CD4-positive, alpha-beta T cell (primary cell): ENCODE measurements around the gene CLEC16A. TPM values are rescaled to one million over a fixed set of nuclear protein-coding genes. Genes with fewer than 3 reads are reported as not detected.

Source experiments
- ATAC-seq: fragments of 200-7000 bp; cut with Tn5 transposase; one replicate; pipeline ENCODE4 v1.10.0; 2022; ENCODE audit warnings: mild to moderate bottlenecking; ENCODE audit not compliant: poor library complexity
- CTCF ChIA-PET: fragments of 350-600 bp; sonication (Branson Sonifier 250); formaldehyde crosslinking; loops from one replicate; lab custom pipeline; 2021; ENCODE audit warnings: antibody characterized with exemption, inconsistent platforms; lab: Charles Lee
- POLR2A ChIA-PET: fragments of 350-600 bp; sonication (Branson Sonifier 250); formaldehyde crosslinking; loops from one replicate; lab custom pipeline; 2021; ENCODE audit warnings: antibody characterized with exemption, inconsistent platforms; lab: Charles Lee
- DNase-seq, 14 experiments: peaks; one replicate each; pipeline ENCODE4 v3.0.0-alpha.2; 2013 to 2020; ENCODE audit warnings: mixed read lengths in 2 of 14
- H3K27ac ChIP-seq, 2 donors: one replicate each; pipeline versions ENCODE4 v1.5.1 to v1.7.0; 2013; ENCODE audit warnings: low read length in 2 of 2, low read depth in 1 of 2, mild to moderate bottlenecking in 1 of 2
- H3K27me3 ChIP-seq, 2 experiments: 1 replicate in 1 of 2; 2 replicates in 1 of 2; pipeline versions ENCODE4 v1.6.1 to v1.7.0; 2013; ENCODE audit warnings: low read length in 2 of 2, control low read depth in 1 of 2, mild to moderate bottlenecking in 1 of 2, moderate library complexity in 1 of 2; ENCODE audit not compliant: insufficient read depth in 2 of 2, control insufficient read depth in 1 of 2
- H3K36me3 ChIP-seq: one replicate; pipeline ENCODE4 v1.6.1; 2013; ENCODE audit warnings: low read length, control low read depth; ENCODE audit not compliant: insufficient read depth
- H3K4me1 ChIP-seq: one replicate; pipeline ENCODE4 v1.6.1; 2013; ENCODE audit warnings: low read length, control low read depth; ENCODE audit not compliant: insufficient read depth
- H3K4me3 ChIP-seq: one replicate; pipeline ENCODE4 v1.5.1; 2013; ENCODE audit warnings: mild to moderate bottlenecking, low read length, moderate library complexity
- H3K9me3 ChIP-seq, 2 experiments: 1 replicate in 1 of 2; 2 replicates in 1 of 2; pipeline versions ENCODE4 v1.6.1 to v1.7.0; 2013; ENCODE audit warnings: low read length in 2 of 2, mild to moderate bottlenecking in 2 of 2, control low read depth in 1 of 2, moderate library complexity in 1 of 2; ENCODE audit not compliant: control insufficient read depth in 1 of 2, insufficient read depth in 1 of 2
- H3K27ac Mint-ChIP-seq: one replicate; pipeline ENCODE4 v1.8.0; 2020; ENCODE audit warnings: mixed read lengths
- H3K27me3 Mint-ChIP-seq: one replicate; pipeline ENCODE4 v1.8.0; 2021; ENCODE audit warnings: mixed read lengths
- H3K36me3 Mint-ChIP-seq: one replicate; pipeline ENCODE4 v1.8.0; 2021; ENCODE audit warnings: low read depth, mixed read lengths
- H3K4me1 Mint-ChIP-seq: one replicate; pipeline ENCODE4 v1.8.0; 2021; ENCODE audit warnings: low read depth, mixed read lengths
- H3K4me3 Mint-ChIP-seq: one replicate; pipeline ENCODE4 v1.8.0; 2020; ENCODE audit warnings: mild to moderate bottlenecking, mixed read lengths
- H3K9me3 Mint-ChIP-seq: one replicate; pipeline ENCODE4 v1.8.0; 2020; ENCODE audit warnings: mixed read lengths
- CTCF ChIP-seq: fragments of 200-600 bp; IDR thresholded peaks from one replicate; pipeline ENCODE4 v1.8.0; 2022; ENCODE audit warnings: antibody characterized with exemption, mild to moderate bottlenecking
- intact Hi-C, 2 experiments: fragments of 100-400 bp; cut with DNase I in 1 of 2; cut with micrococcal nuclease in 1 of 2; formaldehyde crosslinking; loops; one replicate each; pipeline versions ENCODE4 v1.15.1 to v1.9.0; 2023 to 2025; cut with DNase I, micrococcal nuclease
- total RNA-seq, 174 experiments: library from RNA in 2 of 174; stranded (reverse) in 2 of 174; gene quantifications; one replicate each; pipeline ENCODE4 v1.2.3 and lab custom pipeline; 2021 to 2026

CLEC16A gene
- total RNA-seq, 2 experiments from 2014 or later, result 21.7 to 22.7 TPM

GRCh38 chr16:10931977-10932632, 12.3 kb upstream of the CLEC16A start:
- no peak for DNase-seq
- H3K27me3 Mint-ChIP-seq, result no peaks in the 10 kb centered on the region
- intact Hi-C loops, result no loop called here
- H3K4me3 Mint-ChIP-seq, result no peak overlapping the region
- Histone ChIP-seq H3K27ac (no peak overlapping the region), H3K4me1 (peaks cover 26% of the 10 kb centered on the region), H3K9me3 (no peaks in the 10 kb centered on the region), H3K4me3 (no peak overlapping the region), H3K36me3 (peaks cover 30% of the 10 kb centered on the region), H3K27me3 (no peaks in the 10 kb centered on the region)
- ChIA-PET POLR2A (interaction anchor here (0.6 kb wide), 1 partner anchor 10 kb away, joined by 3 read pairs; the partner anchor contains the start of gene DEXI), CTCF (no interaction called here)
- no peak for TF ChIP-seq CTCF
- no peak overlapping the region for H3K27ac Mint-ChIP-seq
- H3K9me3 Mint-ChIP-seq, result no peaks in the 10 kb centered on the region
- peaks cover 35% of the 10 kb centered on the region for H3K4me1 Mint-ChIP-seq
- peaks cover 75% of the 10 kb centered on the region for H3K36me3 Mint-ChIP-seq
- no peak for ATAC-seq

DNA sequence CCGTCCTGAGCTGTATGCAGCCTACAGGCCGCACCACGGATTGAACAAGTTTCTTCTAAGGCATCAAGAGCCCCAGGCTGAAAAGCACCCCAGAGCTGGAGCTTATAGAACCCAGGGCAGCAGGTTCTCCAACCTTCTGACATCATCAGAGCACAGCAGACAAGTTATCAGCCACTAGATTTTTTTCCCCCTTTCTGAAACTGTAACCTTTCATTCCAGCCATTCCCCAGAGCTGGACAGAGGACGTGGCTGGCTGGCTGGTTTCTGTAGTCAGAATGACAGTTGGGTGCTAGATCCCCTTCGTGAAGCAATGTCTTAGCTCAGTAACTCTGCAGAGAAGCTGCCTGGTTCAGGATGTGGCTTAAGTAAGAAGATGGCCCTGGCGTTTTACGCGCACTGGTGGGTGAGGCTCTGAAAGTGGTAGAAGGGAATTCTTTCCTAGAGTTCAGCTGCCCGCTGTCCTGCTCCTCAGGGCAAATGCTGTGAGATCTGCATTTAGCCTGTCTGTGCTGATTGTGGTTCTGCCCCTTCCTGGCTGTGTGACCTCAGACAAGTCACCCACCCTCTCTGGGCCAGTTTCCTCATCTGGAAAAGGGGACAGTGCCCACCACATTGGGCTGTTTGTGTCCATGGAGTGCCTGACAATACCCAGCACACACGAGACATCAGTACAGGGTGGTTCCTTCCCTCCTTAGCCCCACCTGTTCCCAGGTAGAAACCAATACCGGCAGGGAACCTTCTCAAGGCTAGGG, 11.2 kb upstream of the CLEC16A start:
- H3K4me1 ChIP-seq, result peaks cover 36% of the 10 kb centered on the region
- ChIA-PET CTCF (no interaction called here), POLR2A (interaction anchor here (0.9 kb wide), 1 partner anchor 9 kb away, joined by 3 read pairs; the partner anchor contains the start of gene DEXI)
- no peak for TF ChIP-seq CTCF
- H3K9me3 ChIP-seq, result no peaks in the 10 kb centered on the region
- H3K4me3 ChIP-seq, result no peak overlapping the region
- H3K27ac Mint-ChIP-seq, result no peak overlapping the region
- DNase-seq, result no peak
- H3K4me3 Mint-ChIP-seq, result no peak overlapping the region
- H3K27ac ChIP-seq, result no peak overlapping the region
- H3K27me3 ChIP-seq, result no peaks in the 10 kb centered on the region
- H3K4me1 Mint-ChIP-seq, result peaks cover 46% of the 10 kb centered on the region
- peaks cover 68% of the 10 kb centered on the region for H3K36me3 Mint-ChIP-seq
- no peak for ATAC-seq
- intact Hi-C loops, result no loop called here
- no peaks in the 10 kb centered on the region for H3K27me3 Mint-ChIP-seq
- H3K36me3 ChIP-seq, result peaks cover 22% of the 10 kb centered on the region
- H3K9me3 Mint-ChIP-seq, result no peaks in the 10 kb centered on the region

DNA sequence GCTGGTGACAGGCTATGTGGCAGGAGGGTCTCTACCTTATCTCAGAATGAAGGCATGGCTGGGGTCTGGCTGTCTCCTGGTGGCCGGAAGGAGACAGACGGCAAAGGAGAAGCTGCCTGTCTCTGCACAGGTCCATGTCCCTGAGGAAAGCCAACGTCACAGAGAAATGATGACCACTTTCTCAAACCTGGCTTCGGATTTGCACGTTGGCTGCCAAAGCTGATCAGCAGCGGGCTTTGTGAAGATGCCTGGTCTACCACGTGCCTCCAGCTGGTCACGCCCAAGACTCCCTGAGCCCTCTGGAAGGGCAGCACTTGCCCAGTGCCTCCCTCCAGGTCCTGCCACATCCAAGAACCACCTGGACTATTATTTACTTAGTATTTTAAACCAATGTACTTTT, 10.5 kb upstream of the CLEC16A start:
- no peak overlapping the region for H3K4me3 ChIP-seq
- Mint-ChIP-seq H3K36me3 (peaks cover 63% of the 10 kb centered on the region), H3K27ac (no peak overlapping the region), H3K27me3 (no peaks in the 10 kb centered on the region), H3K4me1 (peaks cover 53% of the 10 kb centered on the region), H3K4me3 (no peak overlapping the region), H3K9me3 (no peaks in the 10 kb centered on the region)
- no peak for TF ChIP-seq CTCF
- CTCF ChIA-PET, result interaction anchor here (0.8 kb wide), 1 partner anchor 15 kb away, joined by 3 read pairs; no protein-coding TSS in a partner anchor
- DNase-seq (no peak), ATAC-seq (no peak)
- H3K27ac ChIP-seq, result no peak overlapping the region
- no peaks in the 10 kb centered on the region for H3K27me3 ChIP-seq
- peaks cover 17% of the 10 kb centered on the region for H3K36me3 ChIP-seq
- no peaks in the 10 kb centered on the region for H3K9me3 ChIP-seq
- H3K4me1 ChIP-seq, result peaks cover 43% of the 10 kb centered on the region
- intact Hi-C loops, result no loop called here
- POLR2A ChIA-PET, result no interaction called here
